AG10803 (cell line): ENCODE results near the gene KCTD5.

ENCODE experiments used
- DNase-seq: peaks from one replicate; pipeline ENCODE4 v3.0.0; 2010; ENCODE audit warnings: low read depth
- H3K4me3 ChIP-seq: 2 replicates; pipeline ENCODE4 v1.5.1; 2011; ENCODE audit warnings: mild to moderate bottlenecking, low read length, control low read depth
- CTCF ChIP-seq: conservative IDR thresholded peaks from 2 replicates; pipeline ENCODE4 v1.5.1; 2011; ENCODE audit warnings: mild to moderate bottlenecking, low read length, control low read depth, inconsistent platforms

KCTD5 gene

GRCh38 chr16:2700786-2701185, 18.5 kb downstream of the KCTD5 start:
- no peak for TF ChIP-seq CTCF
- DNase-seq, result no peak
- no peak overlapping the region for H3K4me3 ChIP-seq

- DNase-seq, result no peak
- no peak overlapping the region for H3K4me3 ChIP-seq
- TF ChIP-seq CTCF, result no peak
These were observed 18.9 kb downstream of the KCTD5 start for GRCh38 chr16:2701272-2701671.

- H3K4me3 ChIP-seq, result no peak overlapping the region
- no peak for DNase-seq
- no peak for TF ChIP-seq CTCF
These were observed 19.6 kb downstream of the KCTD5 start for GRCh38 chr16:2701713-2702437.

GRCh38 chr16:2702438-2702825, 20.1 kb downstream of the KCTD5 start:
- no peak overlapping the region for H3K4me3 ChIP-seq
- DNase-seq, result no peak
- TF ChIP-seq CTCF, result no peak

- H3K4me3 ChIP-seq, result no peak overlapping the region
- TF ChIP-seq CTCF, result no peak
- DNase-seq, result no peak
These were observed 20.8 kb downstream of the KCTD5 start for GRCh38 chr16:2702871-2703745.

- DNase-seq, result no peak
- no peak overlapping the region for H3K4me3 ChIP-seq
- no peak for TF ChIP-seq CTCF
These were observed 22.1 kb downstream of the KCTD5 start for GRCh38 chr16:2704166-2704982.
